HG03571 (cell line): Measurements from ENCODE around the gene ARSG.
"Not testable (repeated sequence)": the region's sequence is repeated elsewhere in the genome, so short reads cannot be mapped to it uniquely, and the experiment has no call there.

ENCODE experiments used
- ATAC-seq: cut with Tn5 transposase; IDR thresholded peaks from one replicate; pipeline ENCODE4 v1.9.1; 2021; ENCODE audit not compliant: unreplicated experiment

The ARSG gene

DNA sequence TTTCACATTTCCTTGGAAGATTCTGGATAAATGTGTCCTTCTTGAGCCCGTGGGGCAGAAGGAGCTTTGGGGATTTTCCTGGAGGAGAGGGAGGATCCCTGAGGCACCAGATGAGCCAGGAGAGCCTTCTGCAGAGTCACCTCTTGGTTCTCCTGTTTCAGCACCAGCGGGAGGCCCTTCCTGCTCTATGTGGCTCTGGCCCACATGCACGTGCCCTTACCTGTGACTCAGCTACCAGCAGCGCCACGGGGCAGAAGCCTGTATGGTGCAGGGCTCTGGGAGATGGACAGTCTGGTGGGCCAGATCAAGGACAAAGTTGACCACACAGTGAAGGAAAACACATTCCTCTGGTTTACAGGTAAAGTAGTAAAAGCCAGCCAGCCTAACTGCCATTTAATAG lies 77.1 kb downstream of the ARSG start:
- ATAC-seq = no peak

- ATAC-seq = no peak
These were observed 84.3 kb downstream of the ARSG start for GRCh38 chr17:68375566-68375965.

DNA sequence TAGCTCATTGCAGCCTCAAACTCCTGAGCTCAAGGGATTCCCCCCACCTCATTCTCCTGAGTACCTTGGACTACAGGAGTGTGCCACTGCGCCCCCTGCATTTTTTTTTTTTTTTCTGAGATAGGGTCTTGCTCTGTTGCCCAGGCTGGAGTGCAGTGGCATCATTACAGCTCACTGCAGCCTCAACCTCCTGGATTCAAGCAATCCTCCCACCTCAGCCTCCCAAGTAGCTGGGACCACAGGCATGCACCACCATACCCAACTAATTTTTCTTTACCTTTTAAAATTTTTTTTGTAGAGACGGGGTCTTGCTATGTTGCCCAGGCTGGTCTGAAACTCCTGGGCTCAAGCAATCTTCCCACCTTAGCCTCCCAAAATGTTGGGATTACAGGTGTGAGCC lies 84.9 kb downstream of the ARSG start:
- ATAC-seq = not testable (repeated sequence)

DNA sequence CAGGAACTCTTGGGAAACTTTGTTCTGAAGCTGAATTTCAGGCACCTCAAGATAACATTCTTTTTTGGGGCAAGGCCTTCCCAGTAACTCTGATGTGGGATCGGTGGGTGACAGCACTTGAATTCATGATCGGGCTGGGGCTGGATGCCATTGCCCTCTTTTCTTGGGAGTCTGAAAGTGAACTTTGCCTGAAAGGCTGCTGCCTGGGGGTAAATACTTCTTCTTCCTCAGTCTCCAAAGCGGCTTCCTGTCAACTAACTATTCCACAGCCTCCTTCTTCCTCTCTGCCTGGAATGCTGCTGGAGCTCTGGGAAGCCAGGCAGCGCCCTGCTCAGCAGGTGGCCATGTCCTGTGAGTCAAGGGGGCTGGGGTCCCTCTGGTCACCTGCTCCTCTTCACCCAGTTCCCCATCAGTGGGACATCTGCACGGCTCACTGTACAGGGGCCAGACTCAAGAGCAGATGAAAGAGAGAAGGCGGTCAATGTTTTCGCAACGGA lies 86.5 kb downstream of the ARSG start:
- no peak for ATAC-seq

DNA sequence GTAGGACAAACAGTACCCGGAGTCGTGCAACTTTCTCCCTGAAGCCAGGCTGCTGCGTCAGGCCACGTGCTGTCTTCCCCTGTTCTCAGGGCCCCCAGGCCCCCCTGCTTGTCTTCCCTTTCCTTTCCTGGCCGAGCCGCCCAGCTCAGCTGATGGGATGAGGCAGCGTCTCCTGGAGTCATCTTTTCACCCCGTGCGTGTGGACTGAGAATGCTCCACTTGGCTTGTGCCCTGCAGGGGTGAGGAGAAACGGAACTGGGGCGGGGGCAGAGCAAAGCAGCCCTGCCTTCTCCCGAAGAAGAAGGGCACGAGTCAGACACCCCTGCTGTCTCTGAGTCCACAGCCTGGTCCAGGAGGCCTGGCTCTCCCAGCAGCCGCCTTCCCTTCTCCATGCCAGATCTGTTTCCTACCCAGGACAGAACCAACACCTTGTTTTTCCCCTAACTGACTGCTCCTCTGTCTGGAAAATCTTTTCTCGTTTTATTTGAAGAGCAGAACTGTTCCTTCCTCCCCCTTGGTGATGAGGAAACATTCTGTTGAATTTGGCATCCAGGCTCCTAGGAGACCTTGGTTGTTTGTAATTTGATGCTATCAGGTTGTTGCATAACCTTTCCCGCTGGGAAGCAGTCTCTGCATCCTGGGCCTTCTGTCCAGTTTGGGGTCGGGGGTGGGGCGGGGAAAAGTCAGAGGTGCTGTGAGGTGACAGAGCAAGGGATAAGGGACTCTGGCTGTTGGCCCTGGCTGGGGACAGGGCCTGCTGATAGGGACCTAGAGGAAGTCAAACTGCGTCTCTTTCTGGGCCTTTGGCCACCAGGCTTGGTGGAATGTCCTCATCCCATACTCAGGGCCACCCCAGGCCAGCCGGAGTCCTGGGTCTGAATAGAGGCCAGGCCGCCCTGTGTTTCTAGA lies 87.2 kb downstream of the ARSG start:
- no peak for ATAC-seq

DNA sequence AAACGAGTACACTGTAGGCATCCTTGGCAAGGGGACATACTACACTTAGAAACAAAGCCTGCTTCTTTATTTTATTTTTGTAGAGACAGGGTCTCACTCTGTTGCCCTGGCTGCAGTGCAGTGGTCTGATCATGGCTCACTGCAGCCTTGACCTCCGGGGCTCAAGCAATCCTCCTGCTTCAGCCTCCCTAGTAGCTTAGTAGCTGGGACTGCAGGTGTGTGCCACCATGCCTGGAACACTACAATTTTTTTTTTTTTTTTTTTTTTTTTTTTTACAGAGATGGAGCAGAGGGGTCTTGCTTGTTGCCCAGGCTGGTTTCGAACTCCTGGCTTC lies 87.8 kb downstream of the ARSG start:
- no peak for ATAC-seq

DNA sequence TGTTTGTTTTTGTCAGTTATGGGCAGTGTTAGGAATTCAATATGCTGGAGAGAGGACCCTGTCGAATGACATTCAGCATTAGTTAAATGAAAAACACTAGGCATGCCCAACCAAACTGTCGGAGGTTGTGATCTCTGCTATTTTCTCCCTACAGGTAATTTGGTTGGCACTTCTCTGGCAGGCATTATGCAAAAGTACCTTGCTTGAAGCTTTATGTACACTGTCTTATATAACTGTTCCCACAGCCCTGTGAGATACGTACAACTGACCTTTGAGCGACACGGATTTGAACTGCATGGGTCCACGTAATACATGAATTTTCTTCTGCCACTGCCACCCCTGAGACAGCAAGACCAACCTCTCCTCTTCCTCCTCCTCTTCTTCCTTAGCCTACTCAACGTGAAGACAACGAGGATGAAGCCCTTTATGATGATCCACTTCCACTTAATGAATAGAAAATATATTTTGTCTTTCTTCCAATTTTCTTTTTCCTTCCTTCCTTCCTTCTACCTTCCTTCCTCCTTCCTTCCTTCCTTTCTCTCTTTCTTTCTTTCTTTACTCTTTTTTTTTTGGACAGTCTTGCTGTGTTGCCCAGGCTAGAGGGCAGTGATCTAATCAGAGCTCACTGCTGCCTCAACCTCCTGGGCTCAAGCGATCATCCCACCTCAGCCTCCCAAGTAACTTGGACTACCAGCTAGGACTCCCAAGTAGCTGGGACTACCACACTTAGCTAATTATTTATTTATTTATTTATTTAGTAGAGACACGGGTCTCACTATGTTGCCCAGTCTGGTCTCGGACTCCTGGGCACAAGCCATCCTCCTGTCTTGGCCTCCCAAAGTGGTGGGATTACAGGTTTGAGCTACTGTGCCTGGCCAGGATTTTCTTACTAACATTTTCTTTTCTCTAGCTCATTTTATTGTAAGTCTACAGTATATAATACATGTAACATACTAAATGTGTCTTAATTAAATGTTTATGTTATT lies 88.7 kb downstream of the ARSG start:
- no peak for ATAC-seq

GRCh38 chr17:68381076-68381900 lies 90.0 kb downstream of the ARSG start:
- no peak for ATAC-seq

GRCh38 chr17:68382582-68383085 lies 91.3 kb downstream of the ARSG start:
- no peak for ATAC-seq

GRCh38 chr17:68383120-68383442 lies 91.8 kb downstream of the ARSG start:
- no peak for ATAC-seq

- ATAC-seq = no peak
These were observed 92.4 kb downstream of the ARSG start for GRCh38 chr17:68383443-68384321.

DNA sequence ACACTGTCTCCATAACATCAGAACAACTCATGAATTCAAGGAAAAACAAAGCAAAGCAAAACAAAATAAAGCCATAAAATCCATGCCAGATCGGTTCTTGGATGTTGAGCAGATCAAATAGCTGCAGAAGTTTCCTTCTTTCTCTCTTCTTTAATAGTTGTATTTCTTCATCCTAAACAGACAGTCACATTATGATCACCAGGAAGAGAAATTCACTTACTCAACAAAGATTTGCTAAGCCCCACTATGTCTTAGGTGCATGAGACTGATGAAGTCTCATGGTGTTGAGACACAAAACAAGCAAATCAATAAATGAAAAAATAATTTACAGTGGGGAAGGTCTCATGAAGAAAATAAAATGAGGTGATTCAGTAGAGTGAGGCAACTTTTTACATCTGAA lies 93.2 kb downstream of the ARSG start:
- no peak for ATAC-seq

GRCh38 chr17:68384941-68385340 lies 93.6 kb downstream of the ARSG start:
- ATAC-seq = no peak

DNA sequence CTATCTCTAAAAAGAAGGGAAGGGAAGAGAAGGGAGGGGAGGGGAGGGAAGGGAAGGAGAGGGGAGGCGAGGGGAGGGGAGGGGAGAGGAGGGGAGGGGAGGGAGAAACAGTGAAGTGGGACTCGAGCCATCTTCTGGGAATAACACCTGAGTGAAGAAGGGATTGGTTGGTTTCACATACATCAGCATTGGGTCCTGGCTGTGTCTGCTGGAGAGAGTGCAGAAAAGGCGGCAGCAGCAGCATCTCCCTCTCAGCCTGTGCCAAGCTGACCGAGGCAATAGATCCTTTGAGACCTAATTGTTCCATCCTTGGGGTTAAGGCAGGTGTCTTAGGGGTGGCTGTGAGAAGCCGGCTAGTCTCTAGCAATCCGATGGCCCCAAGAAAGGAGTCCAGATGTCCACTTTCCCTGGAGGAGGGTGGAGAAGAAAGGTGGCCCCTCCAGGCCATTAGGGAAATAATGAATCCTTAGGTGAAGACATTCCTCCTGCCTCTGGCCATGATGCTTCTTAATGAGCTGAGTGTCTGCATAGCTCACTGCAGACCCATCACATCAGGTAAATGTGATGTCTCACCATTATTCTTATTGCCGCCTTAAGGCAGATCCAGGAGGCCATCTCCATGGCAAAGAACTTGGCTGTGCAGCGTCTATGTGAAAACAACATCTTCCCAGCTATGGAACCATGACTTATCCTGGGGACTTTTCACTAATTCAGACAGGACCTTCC lies 94.4 kb downstream of the ARSG start:
- no peak for ATAC-seq

DNA sequence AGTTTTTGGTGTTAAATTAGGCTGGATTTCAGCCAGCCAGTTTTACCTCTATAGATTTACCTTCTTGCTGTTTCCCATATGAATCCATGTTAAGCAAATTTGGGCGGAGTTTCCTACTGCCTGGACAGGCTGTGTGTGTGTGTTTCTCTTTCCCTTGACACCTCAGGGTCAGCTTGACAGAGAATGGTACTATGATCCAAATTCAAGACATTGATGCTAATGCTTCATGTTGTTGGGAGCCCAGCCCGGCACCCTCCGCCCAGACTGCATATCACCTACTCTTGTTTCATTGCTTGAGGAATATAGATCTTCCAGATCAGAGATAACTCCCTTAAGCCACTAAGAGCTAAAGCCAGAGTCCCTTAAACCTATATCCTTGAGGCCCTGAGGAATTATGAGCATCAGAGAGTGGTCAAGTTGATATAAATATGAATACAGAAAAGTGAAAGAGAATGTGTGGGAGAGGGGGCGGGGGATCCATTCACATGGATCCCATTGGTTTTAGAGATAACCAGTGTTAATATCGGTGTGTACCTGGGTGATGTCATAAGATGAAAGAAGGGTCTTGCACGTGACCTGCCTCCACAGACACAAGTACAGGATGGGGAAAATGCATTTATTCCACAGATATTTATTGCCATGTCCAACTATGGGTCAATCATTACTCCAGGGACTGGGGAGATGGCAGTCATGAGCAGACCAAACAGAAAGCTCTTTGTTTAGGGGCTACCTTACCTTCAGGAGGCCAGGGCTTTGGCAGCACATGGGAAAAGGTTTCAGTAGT lies 96.3 kb downstream of the ARSG start:
- no peak for ATAC-seq

- no peak for ATAC-seq
These were observed 97.7 kb downstream of the ARSG start for GRCh38 chr17:68389041-68389440.

- no peak for ATAC-seq
These were observed 99.7 kb downstream of the ARSG start for GRCh38 chr17:68390888-68391545.
